Myocyte (in vitro differentiated cells): Measurements from ENCODE around the gene VPS13D. TPM values are rescaled to one million over a fixed set of nuclear protein-coding genes. Genes with fewer than 3 reads are reported as not detected.

ENCODE experiments used
- DNase-seq: peaks from one replicate; pipeline ENCODE4 v3.0.0-alpha.2; 2012; ENCODE audit warnings: low read depth
- microRNA-seq: library from miRNA; unstranded; fragments of <30 nt; microRNA quantifications from one replicate; pipeline ENCODE4, GENCODE V29; 2016
- total RNA-seq: library from RNA; depleted of rRNA; stranded (reverse); fragments of >200 nt; gene quantifications from 2 replicates; pipeline ENCODE4 v1.2.3, GENCODE V29; 2014

The VPS13D gene
- total RNA-seq, 1 donor from 2014 or later, result 23.0 TPM

DNA sequence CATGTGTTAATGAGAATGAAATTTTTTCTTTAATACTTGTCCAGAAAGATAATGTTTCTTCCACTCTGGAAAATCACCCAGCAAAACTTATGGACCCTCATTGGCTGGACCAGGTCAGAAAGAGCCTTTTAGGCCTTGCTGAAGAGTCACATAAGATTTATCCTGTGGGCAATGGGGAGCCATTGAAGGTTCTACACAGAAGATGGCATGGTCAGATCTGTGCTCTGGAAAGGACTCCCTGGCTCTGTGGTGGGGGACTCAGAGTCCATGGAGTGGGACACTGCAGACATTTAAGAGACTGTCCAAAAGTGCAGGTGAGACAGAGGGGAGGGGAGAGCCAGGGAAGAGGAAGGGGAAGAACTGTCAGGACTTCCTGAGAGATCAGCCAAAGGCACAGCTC lies 321.8 kb downstream of the VPS13D start:
- DNase-seq, result no peak

DNA sequence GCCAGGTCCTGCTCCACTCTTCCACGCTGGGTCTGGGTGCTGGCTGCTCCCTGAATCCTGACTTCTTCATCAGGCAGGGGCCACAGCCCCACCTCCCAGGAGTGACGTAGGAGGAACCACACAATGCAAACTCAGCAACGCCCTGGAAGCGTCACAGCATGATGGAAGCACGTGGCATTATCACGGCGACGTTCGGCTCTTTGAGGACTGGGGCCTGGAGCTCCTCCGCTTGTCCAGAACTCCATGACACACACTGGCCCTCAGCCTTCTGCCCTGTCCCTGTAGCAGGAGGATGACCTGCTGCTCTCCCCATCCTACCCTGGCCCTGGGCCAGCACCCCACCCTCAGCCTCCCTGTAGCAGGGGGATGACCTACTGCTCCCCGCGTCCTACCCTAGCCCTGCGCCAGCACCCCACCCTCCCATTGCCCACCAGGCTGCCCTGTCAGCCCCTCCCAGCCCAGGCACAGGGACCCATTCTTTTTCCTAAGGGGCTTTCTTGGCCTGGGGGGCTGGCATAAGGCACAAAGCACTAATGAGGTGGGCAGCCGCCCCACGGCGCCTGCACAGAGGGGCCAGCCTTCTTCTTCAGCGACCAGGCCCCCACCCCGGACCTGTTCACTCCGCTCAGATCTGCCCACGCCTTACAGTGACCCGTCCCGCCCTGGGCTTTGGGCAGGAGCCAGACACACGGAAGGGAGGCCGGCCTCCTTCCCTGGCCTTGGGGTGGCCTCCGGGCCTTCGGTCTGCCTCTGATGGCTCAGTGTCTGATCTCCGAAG lies 322.5 kb downstream of the VPS13D start:
- DNase-seq, result no peak

DNA sequence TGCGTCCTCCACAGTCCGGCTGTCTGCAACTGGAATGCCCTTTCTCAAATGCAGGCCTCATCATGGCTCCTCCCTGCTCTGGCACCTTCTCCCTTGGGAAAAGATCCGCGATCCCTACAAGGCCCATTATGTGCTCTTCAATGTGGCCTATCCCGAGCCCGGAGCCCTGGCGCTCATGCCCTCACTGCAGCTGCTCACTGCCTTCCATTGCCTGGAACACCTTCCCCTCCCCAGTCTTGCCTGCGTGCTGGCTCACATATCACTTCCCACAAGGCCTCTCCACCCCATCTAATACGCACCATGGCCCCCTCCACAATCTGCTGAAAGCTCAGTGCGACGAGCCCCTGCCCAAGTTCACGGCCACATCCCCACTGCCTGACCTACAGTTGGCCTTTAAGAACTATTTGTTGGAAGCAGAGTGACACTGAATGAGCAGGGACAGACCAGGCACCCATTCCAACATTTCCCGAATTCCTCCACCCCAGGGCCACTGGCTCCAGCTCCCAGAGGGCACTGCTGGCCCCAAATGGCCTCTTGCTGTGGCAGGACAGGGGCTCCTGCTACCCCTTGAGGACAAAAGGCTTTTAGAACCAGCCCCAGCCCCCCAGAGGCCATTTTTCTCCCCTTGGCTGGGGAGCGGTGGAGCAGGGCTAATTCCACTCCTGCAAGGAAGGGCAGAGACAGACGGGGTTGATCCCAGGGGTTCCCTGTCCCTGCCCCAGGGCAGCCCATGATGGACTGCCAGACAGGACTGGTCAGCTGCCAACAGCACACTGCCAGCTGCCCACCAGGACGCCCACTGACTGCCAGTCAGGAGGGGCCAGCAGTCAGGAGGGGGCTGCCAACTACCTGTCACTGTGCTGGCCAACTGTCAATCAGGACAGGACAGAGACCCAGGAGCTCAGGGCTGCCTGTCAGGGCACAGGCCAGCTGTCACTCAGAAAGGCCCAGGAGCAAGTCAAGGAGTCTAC lies 323.4 kb downstream of the VPS13D start:
- DNase-seq, result peak; percentile 77

DNA sequence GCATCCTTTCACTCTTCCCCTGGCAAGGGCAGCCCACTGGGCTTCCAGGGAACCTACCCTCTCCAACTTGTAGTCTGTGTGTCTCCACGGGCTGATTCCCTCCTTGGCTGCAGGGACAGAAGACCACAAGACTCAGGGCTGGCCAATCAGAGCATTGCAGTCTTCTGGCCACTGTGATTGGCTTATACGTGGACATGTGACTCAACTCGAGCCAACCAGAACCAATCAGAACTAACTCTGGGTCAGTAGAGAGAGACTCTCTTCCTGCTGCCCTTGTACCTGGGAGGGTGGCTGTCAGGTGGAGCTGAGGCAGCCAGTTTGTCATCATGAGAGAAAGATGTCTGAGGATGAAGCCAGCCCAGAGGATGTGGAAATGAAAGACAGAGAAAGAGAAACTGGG lies 324.1 kb downstream of the VPS13D start:
- DNase-seq, result peak; percentile 34

DNA sequence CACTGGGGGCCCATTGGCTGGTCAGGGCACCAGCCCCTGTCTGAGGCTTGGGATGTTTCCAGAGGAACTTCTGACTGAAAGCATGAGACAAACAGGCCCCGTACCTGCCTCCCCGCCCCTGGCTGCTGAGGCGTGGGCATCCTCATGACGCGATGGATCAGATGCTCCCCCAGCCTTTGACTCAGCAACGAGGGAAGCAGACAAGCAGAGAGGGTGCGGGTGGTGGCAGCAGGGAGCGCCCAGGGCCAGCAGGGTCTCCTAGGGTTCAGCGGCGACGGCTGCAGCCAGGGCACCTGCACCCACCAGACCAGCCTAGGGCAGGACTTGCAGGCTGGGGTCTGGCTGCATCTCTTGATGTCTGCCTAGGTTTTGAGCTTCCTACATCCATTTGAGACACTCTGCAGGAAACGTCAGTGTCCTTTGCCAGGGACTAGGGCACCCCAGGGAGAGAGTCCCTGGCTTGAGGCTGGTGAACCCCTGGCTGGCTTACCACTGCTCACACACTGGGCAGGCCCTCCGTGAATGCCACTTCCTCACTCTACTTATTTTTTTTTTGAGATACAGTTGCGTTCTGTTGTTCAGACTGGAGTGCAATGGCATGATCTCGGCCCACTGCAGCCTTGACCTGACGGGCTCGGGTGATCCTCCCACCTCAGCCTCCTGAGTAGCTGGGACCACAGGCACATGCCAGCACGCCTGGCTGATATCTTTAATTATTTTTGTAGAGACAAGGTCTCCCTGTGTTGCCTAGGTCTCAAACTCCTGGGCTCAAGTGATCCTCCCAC lies 324.9 kb downstream of the VPS13D start:
- DNase-seq, result no peak

DNA sequence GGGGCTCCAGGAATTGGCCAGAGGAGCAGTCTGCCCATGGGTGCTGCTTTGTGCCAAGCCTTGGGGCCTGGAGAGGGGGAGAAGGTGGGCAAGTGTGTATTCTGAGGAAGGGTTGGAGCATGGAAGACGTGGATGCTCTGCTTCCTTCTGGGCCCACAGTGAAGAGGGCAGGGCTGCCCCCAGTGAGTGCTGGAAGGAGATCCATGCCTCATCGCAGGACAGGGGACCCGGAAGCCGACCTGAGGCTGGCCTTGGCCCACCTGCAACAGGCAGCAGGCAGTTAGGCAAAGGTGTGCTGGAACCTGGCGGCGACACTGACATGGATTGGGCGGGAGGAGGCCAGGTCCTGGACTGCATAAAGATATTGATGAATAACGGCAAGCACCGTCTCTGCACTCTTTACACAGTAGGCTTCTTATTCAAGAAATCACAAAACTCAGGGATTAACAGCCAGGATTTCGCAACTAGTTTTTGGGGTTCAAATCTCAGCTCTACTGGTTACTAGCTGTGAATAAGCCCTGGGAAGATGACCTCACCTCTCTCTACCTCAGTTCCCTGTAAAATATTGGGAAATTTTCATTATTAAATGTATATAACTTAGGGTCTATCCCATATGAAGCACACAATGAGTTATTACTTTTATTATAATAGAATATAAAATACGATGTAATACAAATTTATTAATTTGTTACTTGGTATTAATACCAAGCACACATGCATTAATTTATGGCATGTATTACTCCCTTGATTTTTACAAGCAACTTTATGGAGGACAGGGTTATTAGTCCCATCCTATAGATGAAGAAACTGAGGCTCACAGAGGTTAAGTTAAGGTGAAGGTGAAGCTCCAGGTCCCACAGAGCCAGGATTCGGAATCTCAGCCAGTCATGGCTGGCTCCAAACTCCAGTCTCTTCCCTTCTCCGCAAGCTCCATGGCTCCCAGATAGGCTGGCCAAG lies 325.9 kb downstream of the VPS13D start:
- no peak for DNase-seq

DNA sequence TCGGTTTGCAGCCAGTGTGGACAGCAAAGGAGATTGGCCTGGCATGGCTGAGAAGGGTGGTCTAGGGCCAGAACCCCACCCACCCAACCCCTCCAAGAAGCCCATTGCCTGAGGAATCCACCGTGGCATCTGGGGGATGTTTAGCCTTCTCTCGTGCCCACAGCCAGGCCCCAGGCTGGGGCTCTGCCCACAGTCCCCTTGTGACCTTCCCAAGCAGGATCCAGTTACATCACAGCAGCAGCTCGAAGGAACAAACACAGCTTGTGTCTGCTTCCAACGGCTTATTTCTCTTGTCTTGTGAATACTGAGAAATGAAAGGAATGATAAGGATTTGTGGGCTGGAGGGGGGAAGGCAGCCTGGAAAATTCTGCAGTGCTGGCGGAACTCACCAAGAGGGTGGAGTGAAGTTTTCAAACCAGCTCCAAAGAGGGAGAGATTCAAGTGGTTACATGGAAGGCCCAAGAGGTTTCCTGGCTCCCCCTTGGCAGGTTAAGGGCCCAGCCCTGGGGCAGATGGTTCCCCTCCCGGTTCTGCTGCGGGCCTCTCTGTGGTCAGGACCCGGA lies 326.6 kb downstream of the VPS13D start:
- peak; percentile 95 for DNase-seq

DNA sequence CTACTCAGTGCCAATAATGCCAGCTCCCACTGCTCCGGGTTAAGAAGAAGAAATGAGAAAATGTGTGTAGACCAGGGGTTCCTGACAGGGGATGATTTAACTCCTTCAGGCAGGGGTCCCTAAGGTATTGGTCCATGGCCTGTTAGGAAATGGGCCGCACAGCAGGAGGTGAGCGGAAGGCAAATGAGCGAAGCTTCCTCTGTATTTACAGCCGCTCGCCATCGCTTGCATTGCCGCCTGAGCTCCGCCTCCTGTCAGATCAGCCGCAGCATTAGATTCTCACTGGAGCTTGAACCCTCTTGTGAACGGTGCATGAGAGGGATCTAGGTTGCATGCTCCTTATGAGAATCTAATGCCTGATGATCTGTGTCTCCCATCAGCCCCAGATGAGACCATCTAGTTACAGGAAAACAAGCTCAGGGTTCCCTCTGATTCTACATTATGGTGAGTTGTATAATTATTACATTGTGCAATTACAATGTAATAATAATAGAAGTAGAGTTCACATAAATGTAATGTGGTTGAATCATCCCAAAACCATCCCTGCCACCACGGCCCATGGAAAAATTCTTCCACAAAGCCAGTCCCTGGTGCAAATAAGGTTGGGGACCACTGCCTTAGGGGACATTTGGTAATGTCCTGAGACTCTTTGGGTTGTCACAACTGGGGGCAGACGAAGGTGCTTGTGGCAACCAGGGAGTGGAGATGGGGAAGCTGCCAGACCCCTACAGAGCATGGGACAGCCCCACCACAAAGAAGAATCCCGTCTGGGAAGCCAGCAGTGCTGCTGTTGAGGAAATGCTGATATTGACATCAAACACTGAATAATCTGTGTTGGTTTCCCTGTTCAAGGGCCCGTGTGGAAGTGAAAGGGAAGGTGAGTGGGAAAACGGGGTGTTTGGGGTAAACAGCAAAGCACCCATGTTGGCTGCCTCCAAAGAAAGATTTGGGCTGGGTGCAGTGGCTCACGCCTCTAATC lies 327.4 kb downstream of the VPS13D start:
- peak; percentile 43 for DNase-seq

DNA sequence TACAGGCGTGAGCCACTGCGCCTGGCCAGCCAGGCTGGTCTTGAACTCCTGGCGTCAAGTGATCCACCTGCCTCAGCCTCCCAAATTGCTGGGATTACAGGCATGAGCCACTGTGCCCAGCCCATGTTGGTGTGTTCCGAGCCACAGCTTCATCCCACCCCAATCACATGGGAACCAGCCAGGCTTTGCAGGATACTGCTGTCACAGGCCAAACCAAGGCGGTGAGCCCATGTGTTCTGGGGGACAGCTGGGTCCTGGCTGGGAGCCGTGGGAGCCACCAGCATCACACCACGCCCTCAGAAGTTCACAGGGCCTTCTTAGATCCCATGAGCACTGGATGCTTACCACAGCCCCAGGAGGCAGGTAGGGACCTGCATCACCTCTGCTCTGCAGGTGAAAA lies 331.3 kb downstream of the VPS13D start:
- peak; percentile 60 for DNase-seq

Small RNA genes lying within 50 kb of the gene (microRNA-seq; reads per million reads assigned to microRNA genes)
- not detected for gene MIR4632

Other genes with a start within 250 kb of the VPS13D start
- 76.1 and 80.5 TPM in 2 replicates for gene MFN2, start 249.6 kb upstream of the VPS13D start, total RNA-seq
- 40.2 and 43.7 TPM in 2 replicates for gene MIIP, start 210.5 kb upstream of the VPS13D start, total RNA-seq
- gene TNFRSF8, start 166.7 kb upstream of the VPS13D start, total RNA-seq, result 0.16 TPM in 1 of 2 replicates, not detected in the other
- 0.26 and 1.3 TPM in 2 replicates for gene TNFRSF1B, start 63.0 kb upstream of the VPS13D start, total RNA-seq